ENCODE measurements around the gene GPRIN3.
"Not testable (repeated sequence)": the region's sequence is repeated elsewhere in the genome, so short reads cannot be mapped to it uniquely, and the experiment has no call there.

The GPRIN3 gene

GRCh38 chr4:89287945-89288344, 19.7 kb downstream of the GPRIN3 start:
- no peak for DNase-seq

- DNase-seq, result no peak
Measured at GRCh38 chr4:89285745-89286144, 21.9 kb downstream of the GPRIN3 start.

GRCh38 chr4:89284828-89285227, 22.8 kb downstream of the GPRIN3 start:
- DNase-seq, result no peak

GRCh38 chr4:89284020-89284424, 23.6 kb downstream of the GPRIN3 start:
- no peak for DNase-seq

GRCh38 chr4:89283226-89284009, 24.2 kb downstream of the GPRIN3 start:
- DNase-seq, result no peak

- DNase-seq, result no peak
Measured at GRCh38 chr4:89279385-89279784, 28.2 kb downstream of the GPRIN3 start.

GRCh38 chr4:89277412-89277811, 30.2 kb downstream of the GPRIN3 start:
- DNase-seq, result peak; percentile 7

- no peak for DNase-seq
Measured at GRCh38 chr4:89276296-89276695, 31.3 kb downstream of the GPRIN3 start.

- DNase-seq, result no peak
Measured at GRCh38 chr4:89275587-89275986, 32.0 kb downstream of the GPRIN3 start.

GRCh38 chr4:89273741-89274141, 33.9 kb downstream of the GPRIN3 start:
- no peak for DNase-seq

- DNase-seq, result no peak
Measured at GRCh38 chr4:89270792-89271191, 36.8 kb downstream of the GPRIN3 start.

GRCh38 chr4:89269121-89269666, 38.4 kb downstream of the GPRIN3 start:
- no peak for DNase-seq

GRCh38 chr4:89268679-89269078, 38.9 kb downstream of the GPRIN3 start:
- no peak for DNase-seq

GRCh38 chr4:89267846-89268245, 39.8 kb downstream of the GPRIN3 start:
- DNase-seq, result no peak

- DNase-seq, result no peak
Measured at GRCh38 chr4:89267392-89267791, 40.2 kb downstream of the GPRIN3 start.

- DNase-seq, result no peak
Measured at GRCh38 chr4:89266128-89266527, 41.5 kb downstream of the GPRIN3 start.

- DNase-seq, result no peak
Measured at GRCh38 chr4:89263265-89263664, 44.3 kb downstream of the GPRIN3 start.

GRCh38 chr4:89259301-89260028, 48.1 kb downstream of the GPRIN3 start:
- no peak for DNase-seq

GRCh38 chr4:89258506-89258905, 49.1 kb downstream of the GPRIN3 start:
- DNase-seq, result no peak

- DNase-seq, result no peak
Measured at GRCh38 chr4:89257376-89257775, 50.2 kb downstream of the GPRIN3 start.

GRCh38 chr4:89256203-89256800, 51.3 kb downstream of the GPRIN3 start:
- DNase-seq, result no peak

- peak; percentile 18 for DNase-seq
Measured at GRCh38 chr4:89254847-89255246, 52.8 kb downstream of the GPRIN3 start.

GRCh38 chr4:89254347-89254746, 53.3 kb downstream of the GPRIN3 start:
- not testable (repeated sequence) for DNase-seq

- no peak for DNase-seq
Measured at GRCh38 chr4:89253935-89254334, 53.7 kb downstream of the GPRIN3 start.
